HUES48 (cell line): ENCODE results near the gene APOD.

ENCODE experiments used
- H3K27ac ChIP-seq: one replicate; pipeline ENCODE4 v1.7.0; 2013; ENCODE audit warnings: low read depth, low read length, inconsistent platforms
- H3K27me3 ChIP-seq: 2 replicates; pipeline ENCODE4 v1.6.1; 2013; ENCODE audit warnings: mild to moderate bottlenecking, low read length; ENCODE audit not compliant: control insufficient read depth, insufficient read depth
- H3K36me3 ChIP-seq: 2 replicates; pipeline ENCODE4 v1.6.1; 2013; ENCODE audit warnings: low read length; ENCODE audit not compliant: control insufficient read depth, insufficient read depth
- H3K4me1 ChIP-seq: 2 replicates; pipeline ENCODE4 v1.6.1; 2013; ENCODE audit warnings: mild to moderate bottlenecking, low read length; ENCODE audit not compliant: control insufficient read depth, insufficient read depth
- H3K4me3 ChIP-seq: 2 replicates; pipeline ENCODE4 v1.5.1; 2013; ENCODE audit warnings: mild to moderate bottlenecking, low read depth, low read length
- H3K9ac ChIP-seq: 2 replicates; pipeline ENCODE4 v1.6.1; 2013; ENCODE audit warnings: mild to moderate bottlenecking, low read depth, low read length, moderate library complexity
- H3K9me3 ChIP-seq: 2 replicates; pipeline ENCODE4 v1.6.1; 2013; ENCODE audit warnings: low read length; ENCODE audit not compliant: control insufficient read depth, insufficient read depth

Gene APOD

GRCh38 chr3:195580744-195581443, 2.8 kb downstream of the APOD start:
- no peaks in the 10 kb centered on the region for H3K9me3 ChIP-seq
- no peaks in the 10 kb centered on the region for H3K4me1 ChIP-seq
- no peak overlapping the region for H3K27ac ChIP-seq
- H3K9ac ChIP-seq, result no peak overlapping the region
- no peaks in the 10 kb centered on the region for H3K36me3 ChIP-seq
- H3K27me3 ChIP-seq, result no peaks in the 10 kb centered on the region
- H3K4me3 ChIP-seq, result no peak overlapping the region

- Histone ChIP-seq H3K27me3 (no peaks in the 10 kb centered on the region), H3K9me3 (no peaks in the 10 kb centered on the region), H3K4me1 (no peaks in the 10 kb centered on the region), H3K36me3 (no peaks in the 10 kb centered on the region), H3K27ac (no peak overlapping the region), H3K9ac (no peak overlapping the region), H3K4me3 (no peak overlapping the region)
These were observed 4.5 kb downstream of the APOD start for GRCh38 chr3:195579281-195579680.

GRCh38 chr3:195578565-195578964, 5.2 kb downstream of the APOD start:
- H3K27me3 ChIP-seq, result no peaks in the 10 kb centered on the region
- H3K27ac ChIP-seq, result no peak overlapping the region
- peaks cover 6% of the 10 kb centered on the region for H3K4me1 ChIP-seq
- no peak overlapping the region for H3K9ac ChIP-seq
- no peak overlapping the region for H3K4me3 ChIP-seq
- no peaks in the 10 kb centered on the region for H3K9me3 ChIP-seq
- H3K36me3 ChIP-seq, result no peaks in the 10 kb centered on the region

- H3K4me3 ChIP-seq, result no peak overlapping the region
- H3K27me3 ChIP-seq, result no peaks in the 10 kb centered on the region
- no peaks in the 10 kb centered on the region for H3K9me3 ChIP-seq
- no peak overlapping the region for H3K9ac ChIP-seq
- H3K4me1 ChIP-seq, result peaks cover 7% of the 10 kb centered on the region
- no peak overlapping the region for H3K27ac ChIP-seq
- no peaks in the 10 kb centered on the region for H3K36me3 ChIP-seq
These were observed 6.0 kb downstream of the APOD start for GRCh38 chr3:195577645-195578177.

- Histone ChIP-seq H3K9me3 (no peaks in the 10 kb centered on the region), H3K4me1 (peaks cover 7% of the 10 kb centered on the region), H3K27ac (no peak overlapping the region), H3K27me3 (no peaks in the 10 kb centered on the region), H3K9ac (no peak overlapping the region), H3K4me3 (no peak overlapping the region), H3K36me3 (no peaks in the 10 kb centered on the region)
These were observed 9.0 kb downstream of the APOD start for GRCh38 chr3:195574497-195575304.

GRCh38 chr3:195573611-195574496, 9.9 kb downstream of the APOD start:
- Histone ChIP-seq H3K27me3 (no peaks in the 10 kb centered on the region), H3K27ac (no peak overlapping the region), H3K4me3 (no peak overlapping the region), H3K9me3 (no peaks in the 10 kb centered on the region), H3K4me1 (peaks cover 7% of the 10 kb centered on the region), H3K36me3 (no peaks in the 10 kb centered on the region), H3K9ac (no peak overlapping the region)

GRCh38 chr3:195571361-195571760, 12.4 kb downstream of the APOD start:
- Histone ChIP-seq H3K4me1 (peaks cover 7% of the 10 kb centered on the region), H3K36me3 (no peaks in the 10 kb centered on the region), H3K9ac (no peak overlapping the region), H3K4me3 (no peak overlapping the region), H3K27me3 (no peaks in the 10 kb centered on the region), H3K9me3 (no peaks in the 10 kb centered on the region), H3K27ac (no peak overlapping the region)

- Histone ChIP-seq H3K36me3 (no peaks in the 10 kb centered on the region), H3K4me1 (peaks cover 7% of the 10 kb centered on the region), H3K27me3 (no peaks in the 10 kb centered on the region), H3K4me3 (no peak overlapping the region), H3K9me3 (no peaks in the 10 kb centered on the region), H3K27ac (no peak overlapping the region), H3K9ac (no peak overlapping the region)
These were observed 12.8 kb downstream of the APOD start for GRCh38 chr3:195570912-195571311.

GRCh38 chr3:195570344-195570743, 13.4 kb downstream of the APOD start:
- Histone ChIP-seq H3K4me1 (peaks cover 7% of the 10 kb centered on the region), H3K9me3 (no peaks in the 10 kb centered on the region), H3K4me3 (no peak overlapping the region), H3K27me3 (no peaks in the 10 kb centered on the region), H3K27ac (no peak overlapping the region), H3K9ac (no peak overlapping the region), H3K36me3 (no peaks in the 10 kb centered on the region)

GRCh38 chr3:195568630-195569029, 15.1 kb downstream of the APOD start:
- no peak overlapping the region for H3K9ac ChIP-seq
- H3K9me3 ChIP-seq, result no peaks in the 10 kb centered on the region
- no peak overlapping the region for H3K4me3 ChIP-seq
- H3K36me3 ChIP-seq, result no peaks in the 10 kb centered on the region
- peaks cover 1% of the 10 kb centered on the region; the same call in 1 of the 2 replicates for H3K4me1 ChIP-seq
- H3K27me3 ChIP-seq, result no peaks in the 10 kb centered on the region
- H3K27ac ChIP-seq, result no peak overlapping the region
